HG03432 (cell line): ENCODE data around the gene OR2S2.
"Not testable (repeated sequence)": the region's sequence is repeated elsewhere in the genome, so short reads cannot be mapped to it uniquely, and the experiment has no call there.

ENCODE experiments used
- ATAC-seq: cut with Tn5 transposase; IDR thresholded peaks from one replicate; pipeline ENCODE4 v1.9.1; 2021; ENCODE audit warnings: mild to moderate bottlenecking, moderate library complexity; ENCODE audit not compliant: unreplicated experiment

Gene OR2S2

DNA sequence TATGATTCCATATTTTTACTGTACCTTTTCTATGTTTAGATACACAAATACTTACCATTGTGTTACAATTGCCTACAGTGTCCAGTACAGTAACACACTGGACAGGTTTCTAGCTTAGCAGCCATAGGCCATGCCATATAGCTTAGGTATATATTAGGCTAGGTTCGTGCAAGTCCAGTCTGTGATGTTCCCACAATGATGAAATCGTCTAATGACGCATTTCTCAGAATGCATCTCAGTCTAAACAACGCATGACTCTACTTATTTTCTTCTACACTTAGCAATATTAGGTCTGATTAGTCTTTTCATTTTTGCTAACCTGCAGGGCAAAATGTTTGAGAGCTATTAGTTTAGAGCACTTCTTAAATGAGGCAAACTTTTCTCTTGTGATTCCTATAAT lies 22.7 kb downstream of the OR2S2 start:
- no peak for ATAC-seq

DNA sequence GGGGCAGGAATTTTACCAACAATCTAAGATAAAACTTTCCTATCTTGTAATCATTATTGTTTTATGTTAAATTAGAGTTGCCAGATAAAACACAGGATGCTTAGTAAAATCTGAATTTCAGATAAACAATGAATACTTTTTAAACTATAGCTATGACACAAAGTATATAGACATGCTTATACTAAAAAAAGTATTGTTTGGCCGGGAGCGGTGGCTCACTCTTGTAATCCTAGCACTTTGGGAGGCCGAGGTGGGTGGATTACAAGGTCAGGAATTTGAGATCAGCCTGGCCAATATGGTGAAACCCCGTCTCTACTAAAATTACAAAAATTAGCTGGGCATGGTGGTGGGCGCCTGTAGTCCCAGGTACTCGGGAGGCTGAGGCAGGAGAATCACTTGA lies 23.9 kb downstream of the OR2S2 start:
- not testable (repeated sequence) for ATAC-seq

GRCh38 chr9:35933550-35934067 lies 24.3 kb downstream of the OR2S2 start:
- no peak for ATAC-seq

DNA sequence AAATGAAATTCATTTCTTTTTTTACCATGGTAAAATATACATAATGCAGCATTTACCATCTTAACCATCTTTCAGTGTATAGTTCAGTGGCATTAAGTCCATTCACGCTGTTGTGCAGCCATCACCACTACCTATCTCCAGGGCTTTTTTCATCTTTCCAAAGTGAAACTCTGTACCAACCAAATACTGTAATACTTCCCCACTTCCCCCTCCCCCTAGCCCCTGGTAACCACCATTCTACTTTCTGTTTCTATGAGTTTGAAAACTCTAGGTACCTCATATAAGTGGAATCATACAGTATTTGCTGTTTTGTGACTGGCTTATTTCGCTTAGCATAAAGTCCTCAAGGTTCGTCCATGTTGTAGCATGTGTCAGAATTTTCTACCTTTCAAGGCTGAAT lies 25.2 kb downstream of the OR2S2 start:
- ATAC-seq = no peak

DNA sequence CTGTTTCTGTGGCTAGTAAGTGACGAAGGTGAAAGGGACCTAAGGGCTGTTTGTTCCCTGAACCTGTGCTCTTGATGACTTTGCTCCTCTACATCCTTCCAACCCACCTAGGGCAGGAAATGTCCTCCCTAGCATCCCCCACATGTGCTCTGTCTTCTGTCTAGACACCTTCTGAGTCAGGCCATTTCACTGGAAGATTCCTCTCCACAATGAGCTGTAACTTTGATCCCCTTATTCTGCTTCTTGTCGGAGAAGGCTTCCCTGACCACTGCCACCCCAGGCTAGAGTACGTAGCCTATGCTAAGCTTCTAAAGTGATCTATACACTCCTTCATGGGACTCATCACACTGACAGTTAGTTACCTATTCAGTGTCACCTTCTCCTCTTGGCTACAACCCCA lies 27.0 kb downstream of the OR2S2 start:
- ATAC-seq = no peak

DNA sequence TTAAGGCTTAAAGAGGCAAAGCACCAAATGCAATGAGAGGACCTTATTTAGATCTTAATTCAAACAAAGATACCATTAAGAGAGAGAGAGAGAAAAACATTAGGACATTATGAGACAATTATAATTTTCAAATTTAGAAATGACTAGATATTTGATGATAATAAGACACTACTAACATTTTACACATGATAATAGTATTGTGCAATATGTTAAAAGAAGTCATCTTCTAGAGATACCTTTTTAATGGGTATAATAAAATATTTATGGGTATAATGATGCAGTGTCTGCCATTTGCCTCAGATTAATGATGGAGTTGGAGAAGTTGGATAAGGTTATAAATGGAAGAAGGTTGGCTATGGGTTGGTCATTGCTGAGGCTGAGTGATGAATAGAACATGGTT lies 27.4 kb downstream of the OR2S2 start:
- no peak for ATAC-seq

- ATAC-seq = no peak
Measured at GRCh38 chr9:35929453-35929718, 28.6 kb downstream of the OR2S2 start.

GRCh38 chr9:35928591-35929452 lies 29.1 kb downstream of the OR2S2 start:
- no peak for ATAC-seq

- ATAC-seq = no peak
Measured at GRCh38 chr9:35923927-35924763, 33.8 kb downstream of the OR2S2 start.

- ATAC-seq = no peak
Measured at GRCh38 chr9:35923598-35923926, 34.4 kb downstream of the OR2S2 start.

DNA sequence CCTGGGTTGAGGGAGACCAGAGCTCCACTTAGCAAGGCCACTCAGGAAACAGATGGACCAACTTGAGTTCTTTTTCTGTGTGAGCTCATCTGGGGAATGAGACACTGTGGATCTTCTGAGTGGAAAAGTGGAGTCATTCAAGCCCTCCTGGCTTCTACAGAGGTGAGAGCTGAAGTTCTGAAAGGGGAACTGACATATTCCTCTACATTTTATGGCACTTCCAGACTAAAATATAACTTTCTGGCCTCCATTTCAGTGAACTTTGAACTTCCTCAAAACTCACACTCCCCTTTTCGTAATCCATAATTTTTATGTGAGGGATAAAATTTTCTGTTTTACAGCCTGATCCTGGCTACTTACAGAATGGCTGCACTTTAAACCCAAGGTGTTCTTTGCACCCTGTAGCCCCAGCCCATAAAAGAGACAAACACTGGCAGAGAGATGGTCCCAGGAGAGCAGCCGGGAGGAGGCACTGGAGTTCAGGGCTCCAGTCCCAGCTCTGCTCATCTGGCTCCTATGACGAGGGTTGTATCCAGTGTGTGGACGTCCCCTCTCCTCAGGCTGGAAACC lies 37.8 kb downstream of the OR2S2 start:
- no peak for ATAC-seq

GRCh38 chr9:35919212-35920008 lies 38.5 kb downstream of the OR2S2 start:
- no peak for ATAC-seq

DNA sequence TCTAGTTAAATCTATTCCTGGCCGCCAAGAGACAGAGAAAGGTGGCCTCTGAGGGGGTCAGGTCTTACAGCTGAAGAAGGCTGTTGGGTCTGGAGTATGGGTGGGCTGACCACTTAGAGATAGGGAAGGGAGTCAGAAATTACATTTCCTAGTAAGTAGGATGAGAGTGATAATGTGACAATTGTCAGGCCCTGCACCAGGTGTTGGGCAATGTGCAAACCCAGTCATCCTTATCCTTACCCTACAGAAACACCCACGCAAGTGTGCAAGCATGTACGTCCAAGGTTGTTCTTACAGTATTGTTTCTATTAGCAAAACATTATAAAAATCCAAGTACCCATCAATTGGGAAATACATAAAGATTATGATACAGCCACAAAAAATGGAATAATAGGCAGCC lies 39.2 kb downstream of the OR2S2 start:
- ATAC-seq = no peak

DNA sequence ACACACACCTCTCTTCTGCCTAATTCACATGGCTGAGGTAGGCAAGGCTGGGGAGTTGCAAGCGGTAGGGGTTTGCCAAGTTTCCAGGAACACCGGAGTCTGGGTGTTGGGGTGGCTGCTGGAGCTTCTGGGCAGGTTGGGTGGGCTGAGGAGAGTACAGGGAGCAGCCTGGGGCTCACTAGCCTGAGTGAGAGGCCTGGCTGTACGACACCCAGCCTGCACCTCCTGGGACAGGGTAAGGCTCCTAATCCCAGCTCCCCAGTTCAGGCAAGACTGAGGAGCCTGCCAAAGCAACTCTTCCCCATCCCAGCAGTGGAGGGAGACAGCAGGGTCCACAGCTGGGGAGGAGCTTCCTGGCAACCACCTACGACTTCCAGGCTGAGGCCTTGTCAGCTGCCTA lies 40.7 kb downstream of the OR2S2 start:
- no peak for ATAC-seq

DNA sequence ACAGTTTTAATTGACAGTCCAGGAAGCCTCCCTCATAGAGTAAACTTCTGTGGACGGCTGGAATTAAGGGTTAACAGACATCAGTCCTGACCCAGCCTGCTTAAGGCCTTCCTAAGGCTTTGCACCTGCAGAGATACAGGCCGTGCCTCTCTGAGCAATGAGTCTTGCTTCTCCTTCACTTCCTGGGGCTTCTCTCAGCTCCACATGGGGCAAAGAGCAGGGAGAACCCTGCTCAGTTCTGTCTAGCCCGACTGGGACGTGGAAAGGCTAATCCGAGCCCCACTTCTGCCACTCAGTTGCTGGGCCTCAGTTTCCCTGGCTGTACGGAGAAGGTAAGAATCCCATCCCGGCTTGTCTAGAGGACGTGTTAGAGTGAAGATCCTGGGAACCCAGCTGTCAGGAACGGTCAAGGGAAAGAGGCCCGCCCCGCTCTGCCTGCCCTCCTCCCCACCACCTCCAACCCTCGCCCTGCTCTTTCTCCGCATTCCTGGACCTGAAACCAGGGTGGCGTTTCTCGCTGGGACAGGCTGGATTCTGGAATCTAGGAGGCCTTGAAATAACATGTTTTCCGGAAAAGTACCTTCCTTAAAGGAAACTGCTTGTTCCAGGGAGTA lies 42.2 kb downstream of the OR2S2 start:
- ATAC-seq = no peak

DNA sequence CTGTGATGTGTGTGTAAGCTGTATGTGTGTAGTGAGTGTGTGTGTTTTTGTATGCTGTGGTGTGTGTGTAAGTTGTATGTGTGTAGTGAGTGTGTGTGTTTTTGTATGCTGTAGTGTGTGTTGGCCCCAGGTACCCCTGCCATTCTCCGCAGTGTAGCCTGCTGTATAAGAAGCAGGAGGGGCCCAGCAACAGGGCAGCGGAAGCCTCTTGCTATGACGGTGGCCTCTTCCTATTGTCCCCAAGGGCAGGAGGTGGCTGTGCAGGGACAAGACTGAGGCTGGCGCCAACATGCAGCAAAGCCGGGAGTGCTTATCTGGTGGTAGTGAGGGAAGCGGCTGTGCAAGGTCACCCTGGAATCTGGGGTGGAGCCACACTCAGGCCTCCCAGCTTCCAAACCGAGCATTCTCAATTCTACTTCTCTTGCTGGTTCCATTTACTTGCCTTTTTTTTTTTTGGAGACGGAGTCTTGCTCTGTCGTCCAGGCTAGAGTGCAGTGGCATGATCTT lies 43.6 kb downstream of the OR2S2 start:
- ATAC-seq = no peak

DNA sequence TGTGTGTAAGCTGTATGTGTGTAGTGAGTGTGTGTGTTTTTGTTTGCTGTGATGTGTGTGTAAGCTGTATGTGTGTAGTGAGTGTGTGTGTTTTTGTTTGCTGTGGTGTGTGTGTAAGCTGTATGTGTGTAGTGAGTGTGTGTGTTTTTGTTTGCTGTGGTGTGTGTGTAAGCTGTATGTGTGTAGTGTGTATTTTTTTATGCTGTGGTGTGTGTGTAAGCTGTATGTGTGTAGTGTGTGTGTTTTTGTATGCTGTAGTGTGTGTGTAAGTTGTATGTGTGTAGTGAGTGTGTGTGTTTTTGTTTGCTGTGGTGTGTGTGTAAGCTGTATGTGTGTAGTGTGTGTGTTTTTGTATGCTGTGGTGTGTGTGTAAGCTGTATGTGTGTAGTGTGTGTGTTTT lies 44.5 kb downstream of the OR2S2 start:
- ATAC-seq = not testable (repeated sequence)

- ATAC-seq = no peak
Measured at GRCh38 chr9:35912791-35913400, 45.1 kb downstream of the OR2S2 start.

DNA sequence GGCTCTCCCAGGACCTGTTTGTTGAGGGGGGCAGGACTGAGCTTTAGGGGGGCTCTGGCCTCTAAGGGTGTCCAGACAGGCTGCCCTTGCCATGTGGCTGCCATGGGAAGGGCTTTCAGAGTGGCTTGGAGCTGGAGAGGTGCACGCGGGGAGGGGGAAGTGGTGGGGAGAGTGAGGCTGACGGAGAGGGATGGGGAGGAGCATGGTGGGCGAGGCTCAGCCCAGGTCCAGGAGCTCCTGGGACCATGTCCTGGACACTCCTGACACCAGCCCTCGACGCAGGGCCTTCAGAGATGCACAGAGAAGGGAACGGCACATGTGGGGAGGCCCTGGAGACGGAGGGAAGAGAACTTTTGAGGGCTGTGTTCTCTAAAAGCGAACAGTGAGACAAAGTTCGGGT lies 46.3 kb downstream of the OR2S2 start:
- ATAC-seq = no peak
